GM12878 (cell line): Measurements from ENCODE around the gene CFAP61. TPM values are rescaled to one million over a fixed set of nuclear protein-coding genes. Genes with fewer than 3 reads are reported as not detected.

Experiments used
- ATAC-seq: fragments of 200-7000 bp; cut with Tn5 transposase; 3 replicates; pipeline ENCODE4 v1.9.1; 2020; ENCODE audit warnings: mild to moderate bottlenecking, moderate library complexity
- BruUV-seq: library from RNA; stranded (reverse); fragments of 400-500 nt; replicated peaks from 2 replicates; lab custom pipeline; 2021; lab: Mats Ljungman, UMichigan
- CTCF ChIA-PET: fragments of 300-600 bp; sonication (Branson Sonifier 250); formaldehyde crosslinking; extraction: SDS; loops from one replicate; lab custom pipeline; 2021; ENCODE audit warnings: inconsistent platforms; lab: Yijun Ruan, JAX
- POLR2A ChIA-PET: fragments of 350-600 bp; formaldehyde crosslinking; extraction: SDS; loops from one replicate; lab custom pipeline; 2021; ENCODE audit warnings: inconsistent platforms; lab: Charles Lee
- RAD21 ChIA-PET: fragments of 300-600 bp; sonication (Branson Sonifier 250); formaldehyde crosslinking; loops from one replicate; lab custom pipeline; 2023; ENCODE audit warnings: antibody characterized with exemption; ENCODE audit not compliant: unreplicated experiment; lab: Charles Lee
- SMC1A ChIA-PET: fragments of 300-600 bp; sonication (Branson Sonifier 250); formaldehyde crosslinking; loops from one replicate; lab custom pipeline; 2023; ENCODE audit not compliant: unreplicated experiment, uncharacterized antibody; lab: Charles Lee
- DNase-seq: peaks from one replicate; pipeline ENCODE4 v3.0.0-alpha.2; 2011; ENCODE audit warnings: low read depth, low spot score
- FAIRE-seq: peaks from 3 replicates; lab custom pipeline; 2011; peaks lifted over from hg19 to GRCh38; lab: Jason Lieb, UNC
- H2AFZ ChIP-seq: 2 replicates; pipeline ENCODE4 v1.6.0; 2011; ENCODE audit warnings: low read depth, low read length, control low read depth; ENCODE audit not compliant: control insufficient read depth
- H3K27ac ChIP-seq: 2 replicates; pipeline ENCODE4 v1.5.1; 2011; ENCODE audit warnings: control low read depth; ENCODE audit not compliant: control insufficient read depth, insufficient read depth
- H3K27me3 ChIP-seq, 2 experiments: replicated peaks in 1 of 2; 2 replicates each; pipeline versions ENCODE4 v1.6.0 to v1.6.1; 2011; ENCODE audit warnings: low read length in 1 of 2; ENCODE audit not compliant: control insufficient read depth in 2 of 2, insufficient read depth in 2 of 2
- H3K36me3 ChIP-seq, 2 experiments: 2 replicates each; pipeline ENCODE4 v1.5.1; 2011; ENCODE audit warnings: low read length in 1 of 2; ENCODE audit not compliant: control insufficient read depth in 2 of 2, insufficient read depth in 2 of 2
- H3K4me1 ChIP-seq: 2 replicates; pipeline ENCODE4 v1.6.1; 2011; ENCODE audit warnings: mild to moderate bottlenecking, low read length, moderate library complexity, mixed read lengths; ENCODE audit not compliant: control insufficient read depth, insufficient read depth
- H3K4me2 ChIP-seq: 2 replicates; pipeline ENCODE4 v1.6.0; 2011; ENCODE audit warnings: control low read depth; ENCODE audit not compliant: control insufficient read depth, insufficient read depth
- H3K4me3 ChIP-seq: fragments of 200-600 bp; sonication (generic); 2 replicates; pipeline ENCODE4 v1.5.1; 2016
- H3K79me2 ChIP-seq: 2 replicates; pipeline ENCODE4 v1.6.0; 2011; ENCODE audit warnings: low read length; ENCODE audit not compliant: control insufficient read depth, insufficient read depth
- H3K9ac ChIP-seq: 2 replicates; pipeline ENCODE4 v1.8.0; 2011; ENCODE audit warnings: low read length, control low read depth, mixed read lengths; ENCODE audit not compliant: control insufficient read depth, insufficient read depth
- H3K9me3 ChIP-seq: replicated peaks from 3 replicates; pipeline ENCODE4 v1.5.1; 2011; ENCODE audit warnings: mild to moderate bottlenecking, low read length; ENCODE audit not compliant: control insufficient read depth, insufficient read depth
- H4K20me1 ChIP-seq: 2 replicates; pipeline ENCODE4 v1.6.0; 2011; ENCODE audit not compliant: control insufficient read depth, insufficient read depth
- CEBPB ChIP-seq, 2 experiments: fragments of 150-350 bp in 1 of 2; IDR thresholded peaks; 2 replicates each; pipeline ENCODE4 v1.6.1; 2012 to 2014; ENCODE audit warnings: low read depth in 2 of 2, low read length in 2 of 2, borderline replicate concordance in 1 of 2, inconsistent platforms in 1 of 2
- CHD2 ChIP-seq: IDR thresholded peaks from 2 replicates; pipeline ENCODE4 v1.6.1; 2011; ENCODE audit warnings: low read depth, low read length, improper control_type of control experiment, borderline replicate concordance
- WGBS: methylation state at CpG from one replicate; pipeline ENCODE4 v1.1.6; 2016; ENCODE audit warnings: low lambda C conversion rate; ENCODE audit not compliant: insufficient replicate concordance, insufficient coverage; ENCODE audit errors: missing lambda C conversion rate; 5-methylcytosine and 5-hydroxymethylcytosine counted together
- in situ Hi-C: fragments of 300-500 bp; cut with MboI; formaldehyde crosslinking; loops from 9 replicates; pipeline ENCODE4 v1.14.3; 2018; ENCODE audit warnings: mixed read lengths
- intact Hi-C: fragments of 100-400 bp; cut with micrococcal nuclease; formaldehyde crosslinking; loops from one replicate; pipeline ENCODE4 v1.14.2; 2022; ENCODE audit not compliant: unreplicated experiment
- polyA plus RNA-seq, 11 experiments: library from polyadenylated mRNA; depleted of rRNA in 4 of 11; unstranded in 6 of 11; stranded (reverse) in 5 of 11; fragments of >200 nt; fragmentation: Nextera tagmentation in 4 of 11; fragmentation: Illumina TruSeq in 1 of 11; extraction: Ambion mirVana in 4 of 11; extraction: Trizol in 1 of 11; gene quantifications; 1 replicate in 1 of 11; 2 replicates in 10 of 11; pipeline versions ENCODE4 v1.2.1 to v1.2.3, GENCODE V29; 2011 to 2016; ENCODE audit warnings: inconsistent platforms in 2 of 11, missing spikeins in 2 of 11, low read depth in 1 of 11
- total RNA-seq, 4 experiments: library from RNA; depleted of rRNA in 3 of 4; stranded (reverse); fragments of >200 nt in 3 of 4; fragmentation: Illumina TruSeq in 1 of 4; extraction: Trizol in 1 of 4; gene quantifications; 2 replicates each; pipeline versions ENCODE4 v1.2.1 to v1.2.3, GENCODE V29; 2013 to 2021
- TF ChIP-seq, protein P1 (sequence below): fragments of 450-650 bp; IDR thresholded peaks from 2 replicates; pipeline ENCODE4 v1.6.1; 2016; ENCODE audit warnings: mild to moderate bottlenecking

CFAP61 gene
- total and polyA plus RNA-seq, 10 of the 15 experiments (the other 5 are each of a cell fraction or from before 2014, with no cell fraction given), result 0.11 to 0.41 (median 0.24) TPM; not detected in 7

DNA sequence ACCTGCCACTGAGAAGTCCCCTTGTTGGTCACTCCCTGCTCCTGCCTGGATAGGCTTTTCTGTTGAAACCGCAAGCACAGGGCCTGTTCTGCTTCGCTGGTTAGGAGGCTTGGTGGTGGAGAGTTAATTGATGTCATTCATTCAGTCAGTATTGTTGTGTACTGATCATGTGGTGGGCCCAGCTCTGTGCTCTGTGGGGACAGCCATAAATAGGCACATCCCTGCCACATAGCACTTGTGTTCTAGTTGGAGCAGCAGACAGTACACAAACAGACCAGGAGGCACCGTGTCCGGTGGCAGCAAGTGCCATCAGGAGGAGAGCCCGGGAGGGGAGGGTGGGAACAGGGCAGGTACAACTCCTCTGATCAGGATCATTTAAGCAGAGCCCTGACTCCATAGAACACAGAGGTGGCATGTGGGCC, 160.4 kb downstream of the CFAP61 start (continued):
- no peak for TF ChIP-seq CEBPB (IDR thresholded peaks at IDR 0.05; ENCODE audit: borderline replicate concordance in 1 of 2, low read depth in 2 of 2, low read length in 2 of 2)

DNA sequence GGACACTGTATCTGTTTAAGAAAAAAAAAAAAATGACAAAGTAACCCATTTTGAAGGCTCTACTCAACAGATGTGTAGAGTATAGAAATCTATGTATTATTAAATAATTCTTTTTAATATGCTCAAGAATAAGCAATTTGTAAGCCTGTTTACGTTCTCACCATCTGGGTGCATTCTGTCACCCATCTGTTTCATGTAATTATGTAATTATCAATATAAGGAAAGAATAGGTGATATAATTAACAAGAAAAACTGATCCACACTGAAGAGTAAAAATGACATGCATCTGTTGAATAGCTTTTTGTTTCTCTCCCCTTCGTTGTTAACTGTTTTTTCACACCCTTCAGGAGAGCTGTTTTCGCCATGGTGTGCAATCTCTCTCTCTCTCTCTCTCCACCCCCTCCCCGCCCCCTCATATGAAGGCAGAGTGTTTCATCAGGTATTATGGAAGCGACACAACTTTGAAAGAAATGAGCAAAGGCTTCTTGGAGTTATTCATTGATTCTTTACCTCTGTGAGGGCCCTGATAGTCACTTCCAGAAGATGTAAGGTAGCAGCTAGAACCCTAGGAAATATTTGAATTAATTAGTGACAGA, 161.3 kb downstream of the CFAP61 start:
- 3% methylated on average over 5 of the region's 5 CpGs for WGBS
- TF ChIP-seq, protein P1, sequence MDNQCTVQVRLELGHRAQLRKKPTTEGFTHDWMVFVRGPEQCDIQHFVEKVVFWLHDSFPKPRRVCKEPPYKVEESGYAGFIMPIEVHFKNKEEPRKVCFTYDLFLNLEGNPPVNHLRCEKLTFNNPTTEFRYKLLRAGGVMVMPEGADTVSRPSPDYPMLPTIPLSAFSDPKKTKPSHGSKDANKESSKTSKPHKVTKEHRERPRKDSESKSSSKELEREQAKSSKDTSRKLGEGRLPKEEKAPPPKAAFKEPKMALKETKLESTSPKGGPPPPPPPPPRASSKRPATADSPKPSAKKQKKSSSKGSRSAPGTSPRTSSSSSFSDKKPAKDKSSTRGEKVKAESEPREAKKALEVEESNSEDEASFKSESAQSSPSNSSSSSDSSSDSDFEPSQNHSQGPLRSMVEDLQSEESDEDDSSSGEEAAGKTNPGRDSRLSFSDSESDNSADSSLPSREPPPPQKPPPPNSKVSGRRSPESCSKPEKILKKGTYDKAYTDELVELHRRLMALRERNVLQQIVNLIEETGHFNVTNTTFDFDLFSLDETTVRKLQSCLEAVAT, result no peak
- TF ChIP-seq CHD2, result 0 out of 2 replicates have a peak, but pooled peaks have one; percentile 17

More for the DNA sequence above, 161.3 kb downstream of the CFAP61 start:
- DNase-seq, result no peak
- POLR2A ChIA-PET, result interaction anchor here (0.7 kb wide), 2 partner anchors 11 to 17 kb away, joined by 4 to 7 read pairs; no protein-coding TSS in a partner anchor
- H3K36me3 ChIP-seq, result no peaks in the 10 kb centered on the region
- H3K4me2 ChIP-seq, result no peak overlapping the region
- no peaks in the 10 kb centered on the region for H3K79me2 ChIP-seq
- H2AFZ ChIP-seq, result no peak overlapping the region
- intact Hi-C loops, result no loop called here
- RAD21 ChIA-PET, result no interaction called here
- no peak overlapping the region for H3K9ac ChIP-seq
- H3K27me3 ChIP-seq, result no peaks in the 10 kb centered on the region; a peak in 1 of 4 replicates
- FAIRE-seq, result no peak
- in situ Hi-C loops, result no loop called here
- CTCF ChIA-PET, result interaction anchor here (0.9 kb wide), 1 partner anchor 130 kb away, joined by 4 read pairs; no protein-coding TSS in a partner anchor
- H3K27ac ChIP-seq, result no peak overlapping the region
- no peaks in the 10 kb centered on the region for H4K20me1 ChIP-seq
- H3K9me3 ChIP-seq, result peaks cover 3% of the 10 kb centered on the region; the same call in 2 of the 3 replicates
- H3K4me1 ChIP-seq, result no peaks in the 10 kb centered on the region
- no peak overlapping the region for H3K4me3 ChIP-seq
- BruUV-seq, result no TSS peak
- SMC1A ChIA-PET, result interaction anchor here (1.0 kb wide), 1 partner anchor 11 kb away, joined by 3 read pairs; no protein-coding TSS in a partner anchor
- ATAC-seq, result no peak
